ENCODE measurements around the gene BBS7.

BBS7 gene

GRCh38 chr4:121824950-121825349, 45.3 kb downstream of the BBS7 start:
- DNase-seq (ENCODE audit: low read depth): no peak

GRCh38 chr4:121824171-121824527, 46.1 kb downstream of the BBS7 start:
- DNase-seq (ENCODE audit: low read depth): no peak

GRCh38 chr4:121823505-121824170, 46.6 kb downstream of the BBS7 start, which contains the start of gene CCNA2:
CCNA2 (minus strand) TSS chr4:121823883; CDS start chr4:121823628, 255 bp downstream.
- DNase-seq (ENCODE audit: low read depth): peak; percentile 94

GRCh38 chr4:121822796-121823504, 47.3 kb downstream of the BBS7 start:
- DNase-seq (ENCODE audit: low read depth): peak; percentile 25

GRCh38 chr4:121822047-121822446, 48.2 kb downstream of the BBS7 start:
- DNase-seq (ENCODE audit: low read depth): no peak

GRCh38 chr4:121819216-121819965, 50.9 kb downstream of the BBS7 start:
- DNase-seq (ENCODE audit: low read depth): peak; percentile 57

- no peak for DNase-seq (ENCODE audit: low read depth)
Observed at GRCh38 chr4:121818215-121818614, 52.1 kb downstream of the BBS7 start.

GRCh38 chr4:121817701-121818100, 52.6 kb downstream of the BBS7 start:
- no peak for DNase-seq (ENCODE audit: low read depth)

- DNase-seq (ENCODE audit: low read depth): no peak
Observed at GRCh38 chr4:121817006-121817405, 53.3 kb downstream of the BBS7 start.

- DNase-seq (ENCODE audit: low read depth): no peak
Observed at GRCh38 chr4:121814756-121815155, 55.5 kb downstream of the BBS7 start.

GRCh38 chr4:121811122-121811521, 59.2 kb downstream of the BBS7 start:
- DNase-seq (ENCODE audit: low read depth): no peak

- no peak for DNase-seq (ENCODE audit: low read depth)
Observed at GRCh38 chr4:121806411-121806810, 63.9 kb downstream of the BBS7 start.

GRCh38 chr4:121801715-121802075, 68.6 kb downstream of the BBS7 start:
- DNase-seq (ENCODE audit: low read depth): no peak

- peak; percentile 91 for DNase-seq (ENCODE audit: low read depth)
Observed at GRCh38 chr4:121800961-121801714, 69.1 kb downstream of the BBS7 start, which contains the start of gene EXOSC9. EXOSC9 (plus strand) TSS chr4:121801323; CDS start chr4:121801425, 102 bp downstream.

GRCh38 chr4:121800638-121800960, 69.7 kb downstream of the BBS7 start:
- no peak for DNase-seq (ENCODE audit: low read depth)

- DNase-seq (ENCODE audit: low read depth): no peak
Observed at GRCh38 chr4:121799867-121800501, 70.3 kb downstream of the BBS7 start.

GRCh38 chr4:121799208-121799823, 71.0 kb downstream of the BBS7 start:
- DNase-seq (ENCODE audit: low read depth): no peak

GRCh38 chr4:121796283-121796682, 74.0 kb downstream of the BBS7 start:
- DNase-seq (ENCODE audit: low read depth): no peak

GRCh38 chr4:121794505-121795188, 75.6 kb downstream of the BBS7 start:
- peak; percentile 74 for DNase-seq (ENCODE audit: low read depth)

GRCh38 chr4:121792966-121793365, 77.3 kb downstream of the BBS7 start:
- no peak for DNase-seq (ENCODE audit: low read depth)

GRCh38 chr4:121791481-121791880, 78.8 kb downstream of the BBS7 start:
- DNase-seq (ENCODE audit: low read depth): peak; percentile 88

Data from amniotic epithelial cell (primary cell).